GM18505 (cell line): ENCODE measurements around the gene WNT7B.

ENCODE experiments used
- ATAC-seq: cut with Tn5 transposase; IDR thresholded peaks from one replicate; pipeline ENCODE4 v1.9.1; 2021; ENCODE audit not compliant: unreplicated experiment
- POLR2A ChIP-seq: IDR thresholded peaks from 4 replicates; pipeline ENCODE4 v1.6.1; 2011; ENCODE audit warnings: borderline replicate concordance; ENCODE audit not compliant: insufficient read depth, insufficient read length; ENCODE audit errors: extremely low read depth

Gene WNT7B

GRCh38 chr22:45937960-45938359 lies 39.0 kb downstream of the WNT7B start:
- no peak for TF ChIP-seq POLR2A
- ATAC-seq, result no peak

GRCh38 chr22:45935573-45935972 lies 41.4 kb downstream of the WNT7B start:
- no peak for TF ChIP-seq POLR2A
- no peak for ATAC-seq

GRCh38 chr22:45934659-45935341 lies 42.2 kb downstream of the WNT7B start:
- ATAC-seq, result no peak
- no peak for TF ChIP-seq POLR2A

GRCh38 chr22:45934168-45934564 lies 42.8 kb downstream of the WNT7B start:
- no peak for TF ChIP-seq POLR2A
- no peak for ATAC-seq

GRCh38 chr22:45933506-45934167 lies 43.3 kb downstream of the WNT7B start:
- ATAC-seq, result no peak
- no peak for TF ChIP-seq POLR2A

- no peak for ATAC-seq
Observed at GRCh38 chr22:45932071-45932470, 44.9 kb downstream of the WNT7B start.

GRCh38 chr22:45931042-45931441 lies 45.9 kb downstream of the WNT7B start:
- no peak for TF ChIP-seq POLR2A
- ATAC-seq, result no peak

More at GRCh38 chr22:45932071-45932470, 44.9 kb downstream of the WNT7B start:
- TF ChIP-seq POLR2A, result no peak

GRCh38 chr22:45930324-45930723 lies 46.6 kb downstream of the WNT7B start:
- no peak for ATAC-seq
- TF ChIP-seq POLR2A, result no peak

GRCh38 chr22:45929649-45930048 lies 47.3 kb downstream of the WNT7B start:
- ATAC-seq, result no peak
- no peak for TF ChIP-seq POLR2A

GRCh38 chr22:45928726-45929368 lies 48.1 kb downstream of the WNT7B start:
- no peak for TF ChIP-seq POLR2A
- ATAC-seq, result no peak

GRCh38 chr22:45927059-45927458 lies 49.9 kb downstream of the WNT7B start:
- no peak for TF ChIP-seq POLR2A
- no peak for ATAC-seq

- ATAC-seq, result no peak
- no peak for TF ChIP-seq POLR2A
Observed at GRCh38 chr22:45926433-45926832, 50.5 kb downstream of the WNT7B start.

- TF ChIP-seq POLR2A, result no peak
- no peak for ATAC-seq
Observed at GRCh38 chr22:45925811-45926351, 51.1 kb downstream of the WNT7B start.
